Activated CD8-positive, alpha-beta T cell treated with anti-CD3 and anti-CD28 coated beads for 36 hours (primary cell): ENCODE data around the gene MBNL3. TPM values are rescaled to one million over a fixed set of nuclear protein-coding genes. Genes with fewer than 3 reads are reported as not detected.

Source experiments
- ATAC-seq: fragments of 200-7000 bp; cut with Tn5 transposase; one replicate; pipeline ENCODE4 v1.10.0; 2021; ENCODE audit warnings: mild to moderate bottlenecking, moderate library complexity
- CTCF ChIA-PET: fragments of 350-600 bp; sonication (Branson Sonifier 250); formaldehyde crosslinking; loops from one replicate; lab custom pipeline; 2021; ENCODE audit warnings: antibody characterized with exemption; lab: Charles Lee
- POLR2A ChIA-PET: fragments of 350-600 bp; sonication (Branson Sonifier 250); formaldehyde crosslinking; loops from one replicate; lab custom pipeline; 2021; ENCODE audit warnings: antibody characterized with exemption; lab: Charles Lee
- DNase-seq: peaks from one replicate; pipeline ENCODE4 v3.0.0-alpha.2; 2020
- H3K27ac Mint-ChIP-seq: one replicate; pipeline ENCODE4 v1.8.0; 2021; ENCODE audit warnings: mild to moderate bottlenecking, mixed read lengths
- H3K27me3 Mint-ChIP-seq: one replicate; pipeline ENCODE4 v1.8.0; 2021; ENCODE audit warnings: mixed read lengths
- H3K36me3 Mint-ChIP-seq: one replicate; pipeline ENCODE4 v1.8.0; 2021; ENCODE audit warnings: low read depth, mixed read lengths
- H3K4me1 Mint-ChIP-seq: one replicate; pipeline ENCODE4 v1.8.0; 2021; ENCODE audit warnings: low read depth, mixed read lengths
- H3K4me3 Mint-ChIP-seq: one replicate; pipeline ENCODE4 v1.8.0; 2021; ENCODE audit warnings: mild to moderate bottlenecking, moderate library complexity, mixed read lengths
- H3K9me3 Mint-ChIP-seq: one replicate; pipeline ENCODE4 v1.8.0; 2021; ENCODE audit warnings: mixed read lengths
- intact Hi-C: fragments of 100-400 bp; cut with micrococcal nuclease; formaldehyde crosslinking; loops from one replicate; pipeline ENCODE4 v1.10.0; 2022
- total RNA-seq, 2 experiments: library from RNA; stranded (reverse); gene quantifications; one replicate each; pipeline ENCODE4 v1.2.3, GENCODE V29; 2021
- TF ChIP-seq, protein P1 (sequence below): fragments of 200-600 bp; IDR thresholded peaks from one replicate; pipeline ENCODE4 v1.8.0; 2022; ENCODE audit warnings: antibody characterized with exemption, mild to moderate bottlenecking

MBNL3 gene
- total RNA-seq, 2 experiments from 2014 or later: 19.8 to 23.3 TPM

- peaks cover 7% of the 10 kb centered on the region for H3K4me1 Mint-ChIP-seq
- H3K9me3 Mint-ChIP-seq: no peaks in the 10 kb centered on the region
- TF ChIP-seq, protein P1, sequence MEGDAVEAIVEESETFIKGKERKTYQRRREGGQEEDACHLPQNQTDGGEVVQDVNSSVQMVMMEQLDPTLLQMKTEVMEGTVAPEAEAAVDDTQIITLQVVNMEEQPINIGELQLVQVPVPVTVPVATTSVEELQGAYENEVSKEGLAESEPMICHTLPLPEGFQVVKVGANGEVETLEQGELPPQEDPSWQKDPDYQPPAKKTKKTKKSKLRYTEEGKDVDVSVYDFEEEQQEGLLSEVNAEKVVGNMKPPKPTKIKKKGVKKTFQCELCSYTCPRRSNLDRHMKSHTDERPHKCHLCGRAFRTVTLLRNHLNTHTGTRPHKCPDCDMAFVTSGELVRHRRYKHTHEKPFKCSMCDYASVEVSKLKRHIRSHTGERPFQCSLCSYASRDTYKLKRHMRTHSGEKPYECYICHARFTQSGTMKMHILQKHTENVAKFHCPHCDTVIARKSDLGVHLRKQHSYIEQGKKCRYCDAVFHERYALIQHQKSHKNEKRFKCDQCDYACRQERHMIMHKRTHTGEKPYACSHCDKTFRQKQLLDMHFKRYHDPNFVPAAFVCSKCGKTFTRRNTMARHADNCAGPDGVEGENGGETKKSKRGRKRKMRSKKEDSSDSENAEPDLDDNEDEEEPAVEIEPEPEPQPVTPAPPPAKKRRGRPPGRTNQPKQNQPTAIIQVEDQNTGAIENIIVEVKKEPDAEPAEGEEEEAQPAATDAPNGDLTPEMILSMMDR: no peak
- CTCF ChIA-PET: no interaction called here
- DNase-seq (no peak), ATAC-seq (no peak)
- H3K36me3 Mint-ChIP-seq: peaks cover 6% of the 10 kb centered on the region
- no peak overlapping the region for H3K4me3 Mint-ChIP-seq
- POLR2A ChIA-PET: no interaction called here
- H3K27ac Mint-ChIP-seq: no peak overlapping the region
- no peaks in the 10 kb centered on the region for H3K27me3 Mint-ChIP-seq
- intact Hi-C loops: no loop called here
Measured at GRCh38 chrX:132407691-132408090, 81.1 kb downstream of the MBNL3 start.

DNA sequence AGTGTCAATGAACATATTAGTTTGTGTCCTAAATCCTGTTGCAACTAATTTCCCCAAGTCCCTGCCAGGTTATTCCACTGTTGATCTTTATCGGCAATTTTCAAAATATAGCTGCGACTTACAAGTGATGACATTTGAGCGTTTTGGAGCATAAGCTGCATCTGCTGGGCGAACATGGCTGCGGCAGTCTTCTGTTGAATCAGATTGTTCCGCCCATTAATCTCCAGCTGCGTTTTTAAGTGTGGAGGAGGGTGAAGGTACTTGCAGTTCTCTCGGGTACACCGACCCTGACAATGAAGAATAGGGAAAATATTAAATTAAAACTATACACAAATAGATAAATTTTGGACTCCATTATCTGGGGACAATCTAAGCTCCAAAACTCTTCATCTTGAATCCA, 82.7 kb downstream of the MBNL3 start:
- no peak for DNase-seq
- intact Hi-C loops: no loop called here
- H3K4me3 Mint-ChIP-seq: no peak overlapping the region
- H3K27ac Mint-ChIP-seq: no peak overlapping the region
- ChIA-PET CTCF (interaction anchor here (0.8 kb wide), 1 partner anchor 56 kb away, joined by 3 read pairs; no protein-coding TSS in a partner anchor), POLR2A (no interaction called here)
- no peaks in the 10 kb centered on the region for H3K9me3 Mint-ChIP-seq
- H3K36me3 Mint-ChIP-seq: peaks cover 6% of the 10 kb centered on the region
- TF ChIP-seq, protein P1: no peak
- ATAC-seq: no peak
- H3K4me1 Mint-ChIP-seq: peaks cover 5% of the 10 kb centered on the region
- no peaks in the 10 kb centered on the region for H3K27me3 Mint-ChIP-seq

- intact Hi-C loops: no loop called here
- CTCF ChIA-PET: no interaction called here
- Mint-ChIP-seq H3K9me3 (no peaks in the 10 kb centered on the region), H3K27me3 (no peaks in the 10 kb centered on the region), H3K4me1 (peaks cover 5% of the 10 kb centered on the region), H3K27ac (no peak overlapping the region), H3K4me3 (no peak overlapping the region), H3K36me3 (peaks cover 6% of the 10 kb centered on the region)
- ATAC-seq: no peak
- TF ChIP-seq, protein P1: no peak
- no peak for DNase-seq
- POLR2A ChIA-PET: no interaction called here
Measured at GRCh38 chrX:132404266-132404665, 84.6 kb downstream of the MBNL3 start.

DNA sequence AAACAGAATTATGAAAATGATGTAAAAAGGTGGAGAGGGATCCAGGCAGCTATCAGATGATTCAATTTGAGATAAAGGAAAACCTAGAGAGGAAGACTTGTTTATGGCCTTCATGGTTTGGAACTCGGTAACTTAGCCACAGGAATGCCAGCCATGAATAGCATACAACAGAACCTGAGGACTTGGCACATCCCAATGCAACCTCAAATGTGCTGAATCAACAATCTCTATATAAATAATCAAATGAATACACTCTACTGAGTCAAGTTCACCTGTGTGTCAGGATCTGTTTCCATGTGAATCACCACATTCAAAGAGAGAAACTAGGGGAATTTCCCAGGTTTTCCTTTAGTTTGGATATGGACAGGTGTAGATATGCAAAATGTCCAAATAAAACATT, 86.9 kb downstream of the MBNL3 start:
- H3K9me3 Mint-ChIP-seq: no peaks in the 10 kb centered on the region
- H3K4me3 Mint-ChIP-seq: no peak overlapping the region
- H3K27ac Mint-ChIP-seq: no peak overlapping the region
- ChIA-PET CTCF (no interaction called here), POLR2A (no interaction called here)
- TF ChIP-seq, protein P1: no peak
- peaks cover 6% of the 10 kb centered on the region for H3K36me3 Mint-ChIP-seq
- ATAC-seq (no peak), DNase-seq (no peak)
- H3K4me1 Mint-ChIP-seq: peaks cover 5% of the 10 kb centered on the region
- no peaks in the 10 kb centered on the region for H3K27me3 Mint-ChIP-seq
- intact Hi-C loops: no loop called here

DNA sequence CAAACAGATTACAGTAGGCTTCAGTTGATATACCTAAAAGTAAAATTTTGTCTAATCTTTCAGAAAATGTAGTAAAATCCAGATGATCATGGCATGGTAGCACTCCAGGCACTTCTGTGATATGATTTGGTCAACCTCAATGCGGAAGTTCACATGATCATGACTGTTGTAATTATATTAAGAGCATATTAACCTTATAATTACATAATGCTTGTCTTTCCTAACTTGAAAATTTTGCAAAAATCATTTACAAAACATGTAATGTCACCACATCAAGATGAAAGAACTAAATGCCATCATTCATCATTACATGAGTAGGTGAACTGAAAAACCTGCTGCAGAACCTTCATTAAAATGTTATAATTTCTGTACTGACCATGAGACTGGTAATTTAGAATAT, 88.1 kb downstream of the MBNL3 start:
- Mint-ChIP-seq H3K4me1 (peaks cover 5% of the 10 kb centered on the region), H3K27me3 (no peaks in the 10 kb centered on the region), H3K27ac (no peak overlapping the region), H3K4me3 (no peak overlapping the region), H3K36me3 (peaks cover 1% of the 10 kb centered on the region), H3K9me3 (no peaks in the 10 kb centered on the region)
- intact Hi-C loops: no loop called here
- POLR2A ChIA-PET: no interaction called here
- ATAC-seq: no peak
- CTCF ChIA-PET: no interaction called here
- DNase-seq: no peak
- TF ChIP-seq, protein P1: no peak
